Nephron (organoid): ENCODE results near the gene ASAP2.

Source experiments
- H3K27ac Mint-ChIP-seq, 3 experiments: 2 replicates each; pipeline ENCODE4 v1.8.0; 2020; ENCODE audit warnings: mixed read lengths in 3 of 3, mild to moderate bottlenecking in 2 of 3, moderate library complexity in 1 of 3
- H3K27me3 Mint-ChIP-seq: 2 replicates; pipeline ENCODE4 v1.8.0; 2021; ENCODE audit warnings: low read depth, mild to moderate bottlenecking, moderate library complexity, mixed read lengths
- H3K36me3 Mint-ChIP-seq: 2 replicates; pipeline ENCODE4 v1.8.0; 2020; ENCODE audit warnings: low read depth, mixed read lengths
- H3K4me1 Mint-ChIP-seq: 2 replicates; pipeline ENCODE4 v1.8.0; 2020; ENCODE audit warnings: mixed read lengths
- H3K4me3 Mint-ChIP-seq, 3 experiments: 2 replicates each; pipeline ENCODE4 v1.8.0; 2020; ENCODE audit warnings: mild to moderate bottlenecking in 3 of 3, mixed read lengths in 3 of 3, moderate library complexity in 2 of 3
- H3K9me3 Mint-ChIP-seq: 2 replicates; pipeline ENCODE4 v1.8.0; 2020; ENCODE audit warnings: mixed read lengths
- TF ChIP-seq, protein P1 (sequence below), 3 experiments: fragments of 200-600 bp; sonication (generic); IDR thresholded peaks; one replicate each; pipeline ENCODE4 v1.5.0; 2021; ENCODE audit warnings: antibody characterized with exemption in 3 of 3; ENCODE audit not compliant: unreplicated experiment in 3 of 3

The ASAP2 gene

GRCh38 chr2:9302755-9303154 lies 96.1 kb downstream of the ASAP2 start:
- Mint-ChIP-seq H3K4me3 (no peak overlapping the region), H3K4me1 (peaks cover 22% of the 10 kb centered on the region), H3K9me3 (no peaks in the 10 kb centered on the region), H3K36me3 (peaks cover 17% of the 10 kb centered on the region), H3K27ac (no peak overlapping the region), H3K27me3 (no peaks in the 10 kb centered on the region)
- TF ChIP-seq, protein P1, sequence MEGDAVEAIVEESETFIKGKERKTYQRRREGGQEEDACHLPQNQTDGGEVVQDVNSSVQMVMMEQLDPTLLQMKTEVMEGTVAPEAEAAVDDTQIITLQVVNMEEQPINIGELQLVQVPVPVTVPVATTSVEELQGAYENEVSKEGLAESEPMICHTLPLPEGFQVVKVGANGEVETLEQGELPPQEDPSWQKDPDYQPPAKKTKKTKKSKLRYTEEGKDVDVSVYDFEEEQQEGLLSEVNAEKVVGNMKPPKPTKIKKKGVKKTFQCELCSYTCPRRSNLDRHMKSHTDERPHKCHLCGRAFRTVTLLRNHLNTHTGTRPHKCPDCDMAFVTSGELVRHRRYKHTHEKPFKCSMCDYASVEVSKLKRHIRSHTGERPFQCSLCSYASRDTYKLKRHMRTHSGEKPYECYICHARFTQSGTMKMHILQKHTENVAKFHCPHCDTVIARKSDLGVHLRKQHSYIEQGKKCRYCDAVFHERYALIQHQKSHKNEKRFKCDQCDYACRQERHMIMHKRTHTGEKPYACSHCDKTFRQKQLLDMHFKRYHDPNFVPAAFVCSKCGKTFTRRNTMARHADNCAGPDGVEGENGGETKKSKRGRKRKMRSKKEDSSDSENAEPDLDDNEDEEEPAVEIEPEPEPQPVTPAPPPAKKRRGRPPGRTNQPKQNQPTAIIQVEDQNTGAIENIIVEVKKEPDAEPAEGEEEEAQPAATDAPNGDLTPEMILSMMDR (IDR thresholded peaks at IDR 0.05; ENCODE audit: unreplicated experiment in 3 of 3): no peak

GRCh38 chr2:9303528-9304225 lies 97.1 kb downstream of the ASAP2 start:
- no peaks in the 10 kb centered on the region for H3K27me3 Mint-ChIP-seq
- no peak overlapping the region for H3K4me3 Mint-ChIP-seq
- no peak overlapping the region for H3K27ac Mint-ChIP-seq
- H3K9me3 Mint-ChIP-seq: no peaks in the 10 kb centered on the region
- peaks cover 26% of the 10 kb centered on the region for H3K4me1 Mint-ChIP-seq
- H3K36me3 Mint-ChIP-seq: peaks cover 13% of the 10 kb centered on the region
- TF ChIP-seq, protein P1 (IDR thresholded peaks at IDR 0.05; ENCODE audit: unreplicated experiment in 3 of 3): no peak

DNA sequence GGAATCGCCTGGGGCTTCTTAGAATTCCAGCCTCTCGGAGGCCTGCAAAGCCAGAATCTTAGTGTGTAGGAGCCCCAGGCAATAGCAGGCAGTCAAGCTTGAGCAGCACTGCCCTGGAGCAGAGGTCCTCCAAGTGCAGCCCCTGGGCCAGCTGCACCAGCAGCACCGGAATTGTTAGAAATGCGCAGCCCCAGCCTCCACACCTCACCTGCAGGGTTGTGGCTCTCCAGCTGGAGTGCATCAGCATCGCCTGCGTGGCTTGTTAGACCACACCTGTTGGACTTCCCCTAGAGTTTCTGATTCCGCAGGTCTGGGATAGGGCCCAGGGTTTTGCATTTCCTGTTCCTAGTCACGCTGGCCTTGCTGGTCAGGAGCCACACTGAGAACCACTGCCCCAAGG lies 100.3 kb downstream of the ASAP2 start:
- H3K36me3 Mint-ChIP-seq: no peaks in the 10 kb centered on the region
- no peak overlapping the region for H3K4me3 Mint-ChIP-seq
- H3K27me3 Mint-ChIP-seq: no peaks in the 10 kb centered on the region
- peaks cover 33% of the 10 kb centered on the region for H3K4me1 Mint-ChIP-seq
- no peaks in the 10 kb centered on the region for H3K9me3 Mint-ChIP-seq
- no peak overlapping the region for H3K27ac Mint-ChIP-seq
- TF ChIP-seq, protein P1 (IDR thresholded peaks at IDR 0.05; ENCODE audit: unreplicated experiment in 3 of 3): no peak

DNA sequence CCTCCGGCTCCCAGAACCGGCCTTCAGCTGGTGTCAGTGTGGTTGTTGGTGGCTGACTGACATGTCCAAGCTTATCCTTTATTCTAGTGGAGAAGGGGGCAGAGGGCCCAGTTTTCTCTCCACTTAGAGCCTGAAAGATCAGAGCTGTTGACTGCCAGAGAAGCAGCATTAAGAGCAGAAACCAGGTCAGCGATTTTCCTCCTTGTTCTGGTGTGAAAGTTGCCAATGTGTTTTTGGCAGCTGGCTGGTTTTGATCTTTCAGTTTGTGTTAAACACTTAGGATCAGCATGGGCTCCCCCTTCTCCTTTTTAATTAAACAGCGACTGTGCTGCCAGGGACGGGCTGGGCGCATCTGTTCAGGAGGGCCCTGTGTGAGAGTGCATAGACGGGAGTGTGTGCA lies 100.9 kb downstream of the ASAP2 start:
- no peaks in the 10 kb centered on the region for H3K9me3 Mint-ChIP-seq
- no peak overlapping the region for H3K4me3 Mint-ChIP-seq
- no peaks in the 10 kb centered on the region for H3K36me3 Mint-ChIP-seq
- peaks cover 38% of the 10 kb centered on the region for H3K4me1 Mint-ChIP-seq
- H3K27me3 Mint-ChIP-seq: no peaks in the 10 kb centered on the region
- TF ChIP-seq, protein P1 (IDR thresholded peaks at IDR 0.05; ENCODE audit: unreplicated experiment in 3 of 3): no peak
- peak overlapping the region in 2 of 3 experiments; percentile 37 to 60 for H3K27ac Mint-ChIP-seq

DNA sequence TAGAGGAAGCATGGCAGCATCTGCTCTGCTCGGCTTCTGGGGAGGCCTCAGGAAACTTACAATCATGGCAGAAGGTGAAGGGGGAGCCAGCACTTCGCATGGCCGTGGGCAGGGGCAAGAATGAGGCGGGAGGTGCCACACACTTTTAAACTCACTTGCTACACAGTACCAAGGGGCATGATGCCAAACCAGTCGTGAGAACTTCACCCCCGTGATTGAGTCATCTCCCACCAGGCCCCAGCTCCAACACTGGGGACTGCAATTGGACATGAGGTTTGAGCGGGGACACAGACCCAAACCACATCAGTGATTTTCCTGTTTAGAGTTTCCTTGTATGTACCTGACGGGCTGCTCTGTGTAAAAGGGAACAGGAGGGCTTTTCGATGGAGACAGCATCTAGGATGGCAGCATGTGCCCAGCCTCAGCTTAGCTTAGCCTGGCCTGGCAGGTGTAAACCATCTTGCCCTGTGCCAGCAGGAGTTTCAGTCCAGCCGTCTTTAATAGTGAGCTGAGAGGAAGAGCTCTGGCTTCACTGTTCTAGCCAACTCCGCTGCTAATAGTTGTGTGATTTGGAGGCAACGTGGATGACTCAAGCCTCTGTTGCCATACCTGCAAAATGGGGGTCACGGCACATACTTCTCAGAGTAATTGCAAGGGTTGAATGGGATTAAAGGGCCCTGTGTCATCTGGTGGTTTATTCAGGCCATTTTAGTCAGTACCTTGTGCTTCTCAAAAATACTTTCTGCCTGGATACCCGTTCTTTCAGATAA lies 101.8 kb downstream of the ASAP2 start:
- H3K36me3 Mint-ChIP-seq: no peaks in the 10 kb centered on the region
- H3K27me3 Mint-ChIP-seq: no peaks in the 10 kb centered on the region
- TF ChIP-seq, protein P1 (IDR thresholded peaks at IDR 0.05; ENCODE audit: unreplicated experiment in 3 of 3): no peak
- H3K4me3 Mint-ChIP-seq: no peak overlapping the region
- peaks cover 38% of the 10 kb centered on the region for H3K4me1 Mint-ChIP-seq
- H3K27ac Mint-ChIP-seq: peak overlapping the region in 2 of 3 experiments; percentile 37 to 60
- no peaks in the 10 kb centered on the region for H3K9me3 Mint-ChIP-seq
